ENCODE results near the gene ANO2. TPM values are rescaled to one million over a fixed set of nuclear protein-coding genes. Genes with fewer than 3 reads are reported as not detected.
A peak's percentile ranks its signal among the peaks of the same experiment; 100 is the strongest.

Gene ANO2
- total RNA-seq, 2 donors from 2014 or later: 14.3 to 28.5 TPM

- H3K9me3 ChIP-seq (ENCODE audit: control insufficient read depth, low read length): no peaks in the 10 kb centered on the region
- H3K4me3 ChIP-seq (ENCODE audit: low read length): no peak overlapping the region
- TF ChIP-seq CTCF (conservative IDR thresholded peaks at IDR 0.05): no peak
- 83 to 94% methylated on average over 1 of the region's 1 CpG for WGBS, 2 experiments (ENCODE audit: insufficient coverage in 1 of 2, insufficient read length in 1 of 2)
- H3K27me3 ChIP-seq (ENCODE audit: control insufficient read depth, insufficient read depth, low read length, poor library complexity, severe bottlenecking): no peaks in the 10 kb centered on the region
- Mint-ChIP-seq H3K27ac (no peak overlapping the region), H3K36me3 (ENCODE audit: low read depth) (no peaks in the 10 kb centered on the region), H3K9me3 (no peaks in the 10 kb centered on the region), H3K4me3 (no peak overlapping the region), H3K27me3 (ENCODE audit: insufficient read depth) (peaks cover 4% of the 10 kb centered on the region), H3K4me1 (peaks cover 33% of the 10 kb centered on the region)
- H3K4me1 ChIP-seq (ENCODE audit: control insufficient read depth, insufficient read depth, low read length): peaks cover 4% of the 10 kb centered on the region
- no peaks in the 10 kb centered on the region for H3K36me3 ChIP-seq (ENCODE audit: control insufficient read depth, insufficient read depth, low read length)
- DNase-seq: peak; percentile 22
- H3K27ac ChIP-seq (ENCODE audit: low read depth, low read length): no peak overlapping the region
- no peak overlapping the region for H3K9ac ChIP-seq (ENCODE audit: extremely low read depth, low read length, poor library complexity, severe bottlenecking)
These were observed 429.6 kb downstream of the ANO2 start for GRCh38 chr12:5515458-5515857.

DNA sequence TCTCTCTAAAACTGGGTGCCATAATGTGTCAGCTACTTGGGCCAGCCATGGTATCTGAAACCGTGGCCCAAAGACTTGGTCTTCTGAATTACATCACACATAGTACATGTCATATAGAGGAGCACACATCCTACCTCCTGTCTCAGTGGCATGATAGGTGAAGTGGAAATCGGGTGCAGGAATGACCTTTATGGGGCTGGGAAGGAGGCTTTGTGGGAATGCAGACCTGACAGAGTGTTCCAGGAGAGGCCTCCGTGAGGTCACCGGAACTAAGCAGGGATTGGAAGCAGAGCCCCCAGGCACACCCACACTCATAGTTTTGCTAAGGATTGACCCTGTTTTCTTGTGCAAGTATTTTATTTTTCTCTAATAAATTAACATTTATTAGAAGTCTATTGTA is 430.5 kb downstream of the ANO2 start:
- 93 to 98% methylated on average over 3 to 4 of the region's 4 CpGs for WGBS, 2 experiments (ENCODE audit: insufficient coverage in 1 of 2, insufficient read length in 1 of 2)
- Mint-ChIP-seq H3K4me3 (no peak overlapping the region), H3K36me3 (ENCODE audit: low read depth) (no peaks in the 10 kb centered on the region)

DNA sequence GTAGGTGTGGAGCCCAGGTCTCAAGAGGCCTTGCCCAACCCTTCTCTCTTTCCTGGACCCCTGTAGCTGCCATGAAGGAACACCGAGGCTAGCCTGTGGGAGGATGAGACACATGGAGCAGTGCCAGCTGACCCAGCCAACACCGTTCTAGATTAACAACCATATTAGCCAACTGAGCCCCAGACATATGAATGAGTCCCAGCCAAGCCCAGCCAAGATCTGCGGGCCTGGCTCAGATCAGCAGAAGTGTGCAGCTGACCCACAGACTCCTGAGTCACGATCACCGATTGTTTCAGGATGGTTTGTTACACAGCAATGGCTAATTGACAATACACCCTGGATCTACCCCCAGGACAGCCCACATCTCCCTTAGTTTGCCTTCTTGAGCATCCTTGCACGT is 431.0 kb downstream of the ANO2 start:
- WGBS, 2 experiments (ENCODE audit: insufficient coverage in 1 of 2, insufficient read length in 1 of 2): 96 to 100% methylated on average over 3 to 6 of the region's 6 CpGs
- H3K36me3 ChIP-seq (ENCODE audit: control insufficient read depth, insufficient read depth, low read length): no peaks in the 10 kb centered on the region
- no peak overlapping the region for H3K27ac ChIP-seq (ENCODE audit: low read depth, low read length)
- Mint-ChIP-seq H3K9me3 (no peaks in the 10 kb centered on the region), H3K4me1 (peaks cover 33% of the 10 kb centered on the region), H3K27me3 (ENCODE audit: insufficient read depth) (peaks cover 4% of the 10 kb centered on the region), H3K4me3 (no peak overlapping the region), H3K27ac (no peak overlapping the region), H3K36me3 (ENCODE audit: low read depth) (no peaks in the 10 kb centered on the region)
- TF ChIP-seq CTCF (conservative IDR thresholded peaks at IDR 0.05): no peak
- H3K4me1 ChIP-seq (ENCODE audit: control insufficient read depth, insufficient read depth, low read length): peaks cover 4% of the 10 kb centered on the region
- H3K9ac ChIP-seq (ENCODE audit: extremely low read depth, low read length, poor library complexity, severe bottlenecking): no peak overlapping the region
- no peak overlapping the region for H3K4me3 ChIP-seq (ENCODE audit: low read length)
- DNase-seq: peak; percentile 30
- H3K27me3 ChIP-seq (ENCODE audit: control insufficient read depth, insufficient read depth, low read length, poor library complexity, severe bottlenecking): no peaks in the 10 kb centered on the region
- no peaks in the 10 kb centered on the region for H3K9me3 ChIP-seq (ENCODE audit: control insufficient read depth, low read length)

More for the DNA sequence above, 430.5 kb downstream of the ANO2 start:
- Histone ChIP-seq H3K4me1 (ENCODE audit: control insufficient read depth, insufficient read depth, low read length) (peaks cover 4% of the 10 kb centered on the region), H3K4me3 (ENCODE audit: low read length) (no peak overlapping the region), H3K9ac (ENCODE audit: extremely low read depth, low read length, poor library complexity, severe bottlenecking) (no peak overlapping the region), H3K27ac (ENCODE audit: low read depth, low read length) (no peak overlapping the region), H3K36me3 (ENCODE audit: control insufficient read depth, insufficient read depth, low read length) (no peaks in the 10 kb centered on the region), H3K9me3 (ENCODE audit: control insufficient read depth, low read length) (no peaks in the 10 kb centered on the region), H3K27me3 (ENCODE audit: control insufficient read depth, insufficient read depth, low read length, poor library complexity, severe bottlenecking) (no peaks in the 10 kb centered on the region)
- no peak for TF ChIP-seq CTCF (conservative IDR thresholded peaks at IDR 0.05)
- H3K9me3 Mint-ChIP-seq: no peaks in the 10 kb centered on the region
- peaks cover 33% of the 10 kb centered on the region for H3K4me1 Mint-ChIP-seq
- peaks cover 4% of the 10 kb centered on the region for H3K27me3 Mint-ChIP-seq (ENCODE audit: insufficient read depth)
- DNase-seq: peak; percentile 17
- H3K27ac Mint-ChIP-seq: no peak overlapping the region

Measured in endodermal cell (in vitro differentiated cells).